WERI-Rb-1 (cell line): ENCODE measurements around the gene TMEM190.

Experiments used
- DNase-seq: peaks from one replicate; pipeline ENCODE4 v3.0.0-alpha.2; 2020
- H3K27ac ChIP-seq: fragments of 250-450 bp; sonication (Bioruptor Pico); 2 replicates; pipeline ENCODE4 v1.5.1; 2020; ENCODE audit warnings: mild to moderate bottlenecking, moderate library complexity
- H3K27me3 ChIP-seq: fragments of 250-450 bp; sonication (Bioruptor Pico); 2 replicates; pipeline ENCODE4 v1.5.1; 2021; ENCODE audit warnings: mild to moderate bottlenecking, low read depth, moderate library complexity; ENCODE audit not compliant: insufficient read depth, severe bottlenecking
- H3K36me3 ChIP-seq: fragments of 250-450 bp; sonication (Bioruptor Pico); 2 replicates; pipeline ENCODE4 v1.5.1; 2020; ENCODE audit warnings: mild to moderate bottlenecking, moderate library complexity
- H3K4me3 ChIP-seq: 2 replicates; pipeline ENCODE4 v1.5.1; 2011; ENCODE audit warnings: low read depth, mild to moderate bottlenecking, control low read depth, low read length
- H3K9me3 ChIP-seq: fragments of 250-450 bp; sonication (Bioruptor Pico); 2 replicates; pipeline ENCODE4 v1.5.1; 2021; ENCODE audit warnings: mild to moderate bottlenecking, moderate library complexity; ENCODE audit not compliant: severe bottlenecking
- TF ChIP-seq, protein P1 (sequence below): IDR thresholded peaks from 2 replicates; pipeline ENCODE4 v1.5.1; 2011; ENCODE audit warnings: low read depth, mild to moderate bottlenecking, control low read depth, inconsistent platforms, low read length

TMEM190 gene

GRCh38 chr19:55386493-55386971 is 9.9 kb downstream of the TMEM190 start:
- TF ChIP-seq, protein P1, sequence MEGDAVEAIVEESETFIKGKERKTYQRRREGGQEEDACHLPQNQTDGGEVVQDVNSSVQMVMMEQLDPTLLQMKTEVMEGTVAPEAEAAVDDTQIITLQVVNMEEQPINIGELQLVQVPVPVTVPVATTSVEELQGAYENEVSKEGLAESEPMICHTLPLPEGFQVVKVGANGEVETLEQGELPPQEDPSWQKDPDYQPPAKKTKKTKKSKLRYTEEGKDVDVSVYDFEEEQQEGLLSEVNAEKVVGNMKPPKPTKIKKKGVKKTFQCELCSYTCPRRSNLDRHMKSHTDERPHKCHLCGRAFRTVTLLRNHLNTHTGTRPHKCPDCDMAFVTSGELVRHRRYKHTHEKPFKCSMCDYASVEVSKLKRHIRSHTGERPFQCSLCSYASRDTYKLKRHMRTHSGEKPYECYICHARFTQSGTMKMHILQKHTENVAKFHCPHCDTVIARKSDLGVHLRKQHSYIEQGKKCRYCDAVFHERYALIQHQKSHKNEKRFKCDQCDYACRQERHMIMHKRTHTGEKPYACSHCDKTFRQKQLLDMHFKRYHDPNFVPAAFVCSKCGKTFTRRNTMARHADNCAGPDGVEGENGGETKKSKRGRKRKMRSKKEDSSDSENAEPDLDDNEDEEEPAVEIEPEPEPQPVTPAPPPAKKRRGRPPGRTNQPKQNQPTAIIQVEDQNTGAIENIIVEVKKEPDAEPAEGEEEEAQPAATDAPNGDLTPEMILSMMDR: no peak
- peaks cover 52% of the 10 kb centered on the region for H3K36me3 ChIP-seq
- no peaks in the 10 kb centered on the region for H3K27me3 ChIP-seq
- no peaks in the 10 kb centered on the region for H3K9me3 ChIP-seq
- peak overlapping the region; percentile 85 for H3K4me3 ChIP-seq
- peak overlapping the region; percentile 79 for H3K27ac ChIP-seq
- DNase-seq: no peak

DNA sequence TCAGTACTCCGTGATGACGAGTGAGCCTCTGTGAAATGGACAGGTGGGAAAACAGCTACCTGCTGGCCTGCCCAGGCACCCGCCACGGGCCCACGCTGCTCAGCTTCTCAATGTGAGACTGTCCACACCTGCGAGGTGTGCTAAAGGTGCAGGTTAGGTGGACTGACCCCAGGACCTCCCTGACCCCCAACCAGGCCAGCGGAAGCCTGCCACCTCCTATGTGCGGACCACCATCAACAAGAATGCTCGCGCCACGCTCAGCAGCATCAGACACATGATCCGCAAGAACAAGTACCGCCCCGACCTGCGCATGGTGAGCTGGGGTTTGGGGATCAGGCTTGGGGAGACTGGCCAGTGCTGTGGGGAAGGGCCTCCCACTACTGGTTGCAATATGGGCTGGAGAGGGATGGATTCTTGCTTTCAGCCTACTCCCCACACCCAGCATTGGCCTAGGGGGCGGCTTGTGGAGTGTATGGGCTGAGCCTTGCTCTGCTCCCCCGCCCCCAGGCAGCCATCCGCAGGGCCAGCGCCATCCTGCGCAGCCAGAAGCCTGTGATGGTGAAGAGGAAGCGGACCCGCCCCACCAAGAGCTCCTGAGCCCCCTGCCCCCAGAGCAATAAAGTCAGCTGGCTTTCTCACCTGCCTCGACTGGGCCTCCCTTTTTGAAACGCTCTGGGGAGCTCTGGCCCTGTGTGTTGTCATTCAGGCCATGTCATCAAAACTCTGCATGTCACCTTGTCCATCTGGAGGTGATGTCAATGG is 11.3 kb downstream of the TMEM190 start:
- H3K36me3 ChIP-seq: peaks cover 57% of the 10 kb centered on the region
- H3K27me3 ChIP-seq: no peaks in the 10 kb centered on the region
- no peaks in the 10 kb centered on the region for H3K9me3 ChIP-seq
- H3K27ac ChIP-seq: no peak overlapping the region
- no peak overlapping the region for H3K4me3 ChIP-seq
- TF ChIP-seq, protein P1: no peak
- no peak for DNase-seq

DNA sequence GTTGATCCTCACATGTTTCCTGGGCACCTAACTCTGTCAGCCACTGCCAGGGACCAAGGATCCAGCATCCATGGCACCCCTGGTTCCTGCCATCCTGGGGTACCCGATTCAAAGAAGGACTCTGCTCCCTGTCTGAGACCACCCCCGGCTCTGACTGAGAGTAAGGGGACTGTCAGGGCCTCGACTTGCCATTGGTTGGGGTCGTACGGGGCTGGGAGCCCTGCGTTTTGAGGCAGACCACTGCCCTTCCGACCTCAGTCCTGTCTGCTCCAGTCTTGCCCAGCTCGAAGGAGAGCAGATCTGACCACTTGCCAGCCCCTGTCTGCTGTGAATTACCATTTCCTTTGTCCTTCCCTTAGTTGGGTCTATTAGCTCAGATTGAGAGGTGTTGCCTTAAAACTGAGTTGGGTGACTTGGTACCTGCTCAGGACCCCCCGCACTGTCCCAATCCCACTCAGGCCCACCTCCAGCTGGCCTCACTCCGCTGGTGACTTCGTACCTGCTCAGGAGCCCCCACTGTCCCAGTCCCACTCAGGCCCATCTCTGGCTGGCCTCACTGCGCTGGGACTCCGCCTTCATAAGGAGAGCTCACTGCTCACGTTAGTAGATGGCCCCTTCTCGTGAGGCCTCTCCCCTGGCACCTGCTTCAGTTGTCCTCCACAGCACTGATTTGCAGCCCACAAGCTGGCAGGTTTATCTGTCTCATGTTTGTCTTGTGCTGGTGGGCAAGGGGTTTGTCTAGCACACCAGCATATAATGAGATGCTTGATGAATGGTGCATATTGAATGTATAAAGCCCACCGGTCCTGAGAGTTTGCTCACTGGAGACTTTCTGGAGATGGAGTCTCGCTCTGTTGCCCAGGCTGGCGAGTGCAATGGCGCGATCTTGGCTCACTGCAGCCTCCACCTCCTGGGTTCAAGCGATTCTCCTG is 13.0 kb downstream of the TMEM190 start:
- Histone ChIP-seq H3K27me3 (no peaks in the 10 kb centered on the region), H3K9me3 (no peaks in the 10 kb centered on the region), H3K4me3 (no peak overlapping the region), H3K27ac (no peak overlapping the region; the same call in 1 of the 2 replicates), H3K36me3 (peaks cover 57% of the 10 kb centered on the region)
- DNase-seq: no peak
- TF ChIP-seq, protein P1: no peak

DNA sequence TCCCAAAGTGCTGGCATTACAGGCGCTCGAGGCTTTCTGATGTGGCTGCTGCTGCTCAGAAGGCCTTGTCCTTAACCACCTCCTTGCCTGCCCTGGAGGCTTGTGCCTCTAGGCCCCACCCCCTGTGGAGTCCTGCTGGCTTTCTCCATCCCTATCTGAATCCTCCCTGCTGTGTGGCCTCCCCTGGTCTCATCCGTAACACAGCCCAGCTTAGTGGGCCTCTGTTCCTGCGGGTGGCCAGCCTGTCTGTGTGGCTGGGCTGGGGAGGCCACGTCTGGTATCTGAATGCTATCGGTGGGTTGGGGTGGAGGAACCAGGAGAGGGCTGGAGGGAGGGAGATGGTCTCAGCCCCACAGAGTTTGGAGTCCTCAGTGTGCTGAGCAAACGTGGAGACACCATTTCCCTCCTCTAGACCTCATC is 13.8 kb downstream of the TMEM190 start:
- H3K9me3 ChIP-seq: no peaks in the 10 kb centered on the region
- TF ChIP-seq, protein P1: no peak
- DNase-seq: peak; percentile 80
- H3K27ac ChIP-seq: peak overlapping the region; percentile 30
- no peaks in the 10 kb centered on the region for H3K27me3 ChIP-seq
- peaks cover 57% of the 10 kb centered on the region for H3K36me3 ChIP-seq
- H3K4me3 ChIP-seq: no peak overlapping the region

GRCh38 chr19:55391191-55391670 is 14.6 kb downstream of the TMEM190 start:
- Histone ChIP-seq H3K9me3 (no peaks in the 10 kb centered on the region), H3K27me3 (no peaks in the 10 kb centered on the region), H3K4me3 (no peak overlapping the region), H3K27ac (no peak overlapping the region), H3K36me3 (peaks cover 56% of the 10 kb centered on the region)
- DNase-seq: no peak
- TF ChIP-seq, protein P1: no peak
